T-helper 2 cell (primary cell): ENCODE data around the gene GFAP.

Experiments
- DNase-seq, 5 experiments: peaks; one replicate each; pipeline versions ENCODE4 v3.0.0 to v3.0.0-alpha.2; 2012 to 2022

The GFAP gene

DNA sequence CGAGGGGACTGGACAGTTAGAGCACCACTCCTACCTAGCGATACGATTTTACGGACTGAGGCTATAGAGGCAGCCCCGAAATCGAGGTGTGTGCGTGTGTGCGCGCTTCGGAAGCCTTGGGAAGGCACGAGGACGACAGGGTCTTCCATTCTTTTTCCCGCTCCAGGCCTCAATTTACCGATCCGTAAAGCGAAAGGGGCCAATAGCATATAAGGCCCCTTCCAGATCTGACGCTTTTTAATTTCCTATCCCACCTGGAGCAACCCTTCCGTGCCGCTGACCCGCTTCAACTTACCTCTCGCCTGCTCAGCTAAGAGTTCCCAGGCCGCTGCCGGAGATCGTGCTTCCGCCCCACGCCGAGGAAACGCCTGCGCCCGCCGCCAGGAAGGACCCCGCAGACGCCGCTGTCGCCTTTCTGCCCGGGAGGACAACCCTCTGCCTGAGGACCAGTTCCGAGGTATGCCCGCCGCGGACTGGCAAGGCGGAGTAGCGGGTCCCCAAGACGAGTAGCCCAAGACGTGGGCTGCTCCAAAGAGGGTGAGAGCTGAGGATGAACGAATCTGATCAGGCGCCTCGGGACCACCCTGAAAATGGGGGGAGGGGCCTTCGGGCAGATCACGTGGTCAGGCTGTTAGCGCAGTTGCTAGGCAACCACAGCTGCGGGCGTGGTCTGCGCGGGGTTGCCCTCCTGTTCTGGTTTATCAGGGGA, 16.1 kb downstream of the GFAP start, which contains the start of gene EFTUD2:
EFTUD2 (minus strand) TSS at position 372 of the 709 bp plus-strand sequence. CDS start 4,924 bp downstream, outside the sequence.
- DNase-seq = peak; percentile 81 to 95 (median 90)

- DNase-seq = peak in 1 of 5 experiments; percentile 58
Measured at GRCh38 chr17:44898768-44899073, 16.6 kb downstream of the GFAP start.

DNA sequence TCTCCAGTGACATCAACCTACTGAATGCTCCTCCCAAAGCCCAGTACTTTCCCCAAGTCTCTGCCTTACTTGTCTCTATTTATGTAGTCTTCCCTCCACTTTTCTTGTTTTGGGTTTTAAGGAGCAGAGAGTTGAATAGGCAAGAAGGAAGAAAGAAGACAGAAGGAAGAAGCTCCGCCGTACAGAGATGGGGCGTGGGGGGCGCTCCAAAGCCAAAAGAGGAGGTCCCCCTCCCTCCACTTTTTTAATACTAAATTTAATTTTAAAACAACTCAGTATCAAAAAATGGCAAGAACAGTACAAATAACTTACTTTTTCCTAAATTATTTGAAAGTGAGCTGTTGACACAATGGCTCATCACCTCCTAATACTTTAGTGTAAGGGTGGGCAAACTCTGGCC, 20.7 kb downstream of the GFAP start:
- no peak for DNase-seq

DNA sequence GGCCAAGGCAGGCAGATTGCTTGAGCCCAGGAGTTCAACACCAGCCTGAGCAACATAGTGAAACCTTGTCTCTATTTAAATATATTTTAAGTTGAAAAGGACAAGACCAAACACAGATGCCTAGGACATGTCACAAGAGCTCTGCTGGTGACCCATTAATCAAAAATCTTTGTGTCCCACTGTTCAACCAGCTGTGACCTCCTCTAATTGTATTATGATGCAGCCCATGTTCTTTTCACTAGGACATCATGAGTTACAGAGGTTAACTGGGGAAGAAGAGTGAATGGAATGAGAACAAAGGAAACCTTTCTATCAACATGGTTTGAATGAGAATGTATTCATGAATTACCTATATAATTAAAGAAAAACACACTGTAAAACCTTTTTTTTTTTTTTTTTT, 23.1 kb downstream of the GFAP start:
- DNase-seq = no peak

GRCh38 chr17:44889003-44889402, 26.3 kb downstream of the GFAP start:
- DNase-seq = no peak

DNA sequence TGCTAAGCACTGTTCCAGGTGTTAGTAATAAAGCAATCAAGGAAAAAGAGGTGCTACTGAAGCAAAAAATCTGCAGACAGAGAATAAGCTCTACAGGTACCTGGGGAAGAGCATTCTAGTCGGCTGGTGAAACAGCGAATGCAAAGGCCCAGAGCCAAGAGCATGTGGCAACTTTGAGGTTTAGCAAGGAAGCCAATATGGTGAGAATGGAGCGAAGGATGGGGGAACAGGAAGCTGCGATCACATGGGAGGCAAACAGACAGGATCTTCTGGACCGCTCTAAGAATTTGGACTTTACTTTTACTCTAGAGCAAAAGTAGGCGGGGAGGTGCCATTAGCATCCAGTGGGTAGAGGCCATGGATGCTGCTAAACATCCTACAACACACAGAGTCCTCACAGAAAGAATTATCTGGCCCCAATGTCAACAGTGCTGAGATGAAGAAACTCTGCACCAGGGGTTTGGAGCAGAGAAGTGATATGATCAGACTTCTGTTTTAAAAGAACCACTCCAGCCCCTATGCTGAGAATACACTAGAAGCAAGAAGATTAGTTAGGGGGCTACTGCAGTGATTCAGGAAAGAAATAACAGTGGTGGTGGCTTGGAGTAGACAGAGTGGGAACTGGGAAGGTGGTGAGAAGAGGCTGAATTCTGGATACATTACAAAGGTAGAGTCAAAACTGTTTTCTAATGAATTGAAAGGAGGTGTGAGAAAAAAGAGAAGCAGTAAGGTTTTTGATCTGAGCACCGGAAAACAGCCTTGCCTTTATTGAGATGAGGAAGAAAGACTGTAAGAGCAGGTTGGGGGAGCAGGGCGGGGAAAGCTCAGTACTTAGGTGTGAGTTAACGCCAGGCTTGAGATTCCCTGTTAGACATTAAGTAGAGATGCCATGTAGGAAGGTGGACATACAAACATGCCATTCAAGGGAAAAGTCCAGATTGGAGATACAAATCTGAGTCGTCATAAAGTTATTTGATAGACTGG, 27.0 kb downstream of the GFAP start:
- DNase-seq = peak in 2 of 5 experiments; percentile 21 to 34

- DNase-seq = no peak
Measured at GRCh38 chr17:44887016-44887415, 28.3 kb downstream of the GFAP start.

GRCh38 chr17:44884941-44885340, 30.4 kb downstream of the GFAP start:
- no peak for DNase-seq

DNA sequence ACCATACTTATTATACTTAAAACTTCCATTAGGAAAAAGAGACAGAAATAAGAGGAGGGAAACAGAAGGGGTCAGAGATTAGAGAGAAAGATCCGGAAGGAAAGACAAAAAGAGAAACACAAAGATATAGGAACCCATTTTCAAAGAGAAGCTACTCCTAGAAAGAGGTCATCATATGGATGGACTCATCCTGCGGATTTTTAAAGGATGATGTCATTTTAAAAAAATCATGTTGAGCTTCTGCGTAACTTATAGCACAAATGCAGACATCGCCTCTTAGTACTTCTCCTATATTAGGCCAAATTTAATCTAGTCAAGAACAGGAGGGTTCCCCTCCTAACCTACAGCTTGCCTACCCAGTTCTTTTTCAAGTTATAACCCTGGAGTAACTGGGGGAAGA, 34.2 kb downstream of the GFAP start:
- DNase-seq = no peak

- DNase-seq = no peak
Measured at GRCh38 chr17:44880062-44880461, 35.2 kb downstream of the GFAP start.

- no peak for DNase-seq
Measured at GRCh38 chr17:44879376-44879775, 35.9 kb downstream of the GFAP start.

DNA sequence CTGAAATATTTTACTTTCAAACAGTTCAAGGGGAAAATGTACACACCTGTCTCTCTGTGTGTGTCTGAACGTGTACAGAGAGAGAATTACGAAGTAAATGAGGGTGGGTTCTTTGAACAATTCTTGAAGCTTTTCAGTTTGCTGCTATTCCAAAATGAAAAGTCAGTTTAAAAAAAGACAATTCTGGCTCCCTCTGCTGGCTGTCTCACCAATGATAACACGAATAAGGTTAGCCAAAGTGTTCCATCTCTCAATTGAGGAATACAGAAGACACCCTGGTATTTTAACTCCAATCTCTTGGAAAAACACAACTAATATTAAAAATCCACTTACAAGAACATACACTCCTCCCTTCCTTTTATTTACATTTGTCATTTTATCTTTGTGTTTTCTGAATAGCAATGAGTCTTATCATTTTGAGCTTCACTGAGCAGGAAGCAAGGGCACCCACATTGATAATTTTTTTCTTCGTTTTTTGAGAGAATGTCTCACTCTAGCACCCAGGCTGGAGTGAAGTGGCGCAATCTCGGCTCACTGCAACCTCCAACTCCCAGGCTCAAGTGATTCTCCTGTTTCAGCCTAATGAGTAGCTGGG, 36.6 kb downstream of the GFAP start:
- peak in 1 of 5 experiments; percentile 16 for DNase-seq

DNA sequence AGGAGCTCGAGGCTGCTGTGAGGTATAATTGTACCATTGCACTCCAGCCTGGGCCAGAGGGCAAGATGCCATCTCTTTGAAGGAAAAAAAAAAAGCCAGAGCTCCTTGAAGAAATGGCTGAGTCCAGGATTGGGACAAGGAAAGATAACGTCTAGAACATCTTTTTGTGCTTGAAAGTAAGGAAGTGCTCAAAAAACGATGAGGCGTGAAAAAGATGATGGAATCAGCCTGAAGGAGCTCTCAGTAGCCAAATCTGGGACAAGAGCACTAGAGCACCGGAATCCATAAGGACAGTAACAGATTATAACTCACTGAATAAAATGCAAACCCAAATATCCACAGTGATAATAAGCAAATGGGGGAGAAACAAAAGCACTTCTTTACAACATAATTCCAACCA, 38.2 kb downstream of the GFAP start:
- no peak for DNase-seq

- no peak for DNase-seq
Measured at GRCh38 chr17:44875761-44876160, 39.5 kb downstream of the GFAP start.

GRCh38 chr17:44872131-44872768, 43.0 kb downstream of the GFAP start:
- no peak for DNase-seq

GRCh38 chr17:44871556-44871955, 43.7 kb downstream of the GFAP start:
- DNase-seq = no peak

GRCh38 chr17:44867841-44868240, 47.5 kb downstream of the GFAP start:
- DNase-seq = no peak

DNA sequence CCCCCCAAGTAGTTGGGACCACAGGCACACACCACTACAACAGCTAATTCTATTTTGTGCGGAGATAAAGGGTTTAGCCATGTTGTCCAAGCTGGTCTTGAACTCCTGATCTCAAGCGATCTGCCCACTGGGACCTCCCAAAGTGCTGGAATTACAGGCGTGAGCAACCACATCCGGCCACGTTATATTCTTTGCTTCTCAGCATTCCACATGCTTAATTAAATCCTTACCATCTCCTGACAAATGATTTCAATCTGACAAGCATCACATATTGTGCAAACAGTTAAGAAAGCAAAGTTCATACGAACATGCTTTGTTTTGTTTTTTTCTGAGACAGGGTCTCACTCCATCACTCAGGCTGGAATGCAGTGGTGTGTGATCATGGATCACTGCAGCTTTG, 49.4 kb downstream of the GFAP start:
- DNase-seq = no peak

- peak; percentile 25 to 73 (median 49) for DNase-seq
Measured at GRCh38 chr17:44865231-44865660, 50.1 kb downstream of the GFAP start.

GRCh38 chr17:44864831-44865230, 50.5 kb downstream of the GFAP start:
- no peak for DNase-seq

DNA sequence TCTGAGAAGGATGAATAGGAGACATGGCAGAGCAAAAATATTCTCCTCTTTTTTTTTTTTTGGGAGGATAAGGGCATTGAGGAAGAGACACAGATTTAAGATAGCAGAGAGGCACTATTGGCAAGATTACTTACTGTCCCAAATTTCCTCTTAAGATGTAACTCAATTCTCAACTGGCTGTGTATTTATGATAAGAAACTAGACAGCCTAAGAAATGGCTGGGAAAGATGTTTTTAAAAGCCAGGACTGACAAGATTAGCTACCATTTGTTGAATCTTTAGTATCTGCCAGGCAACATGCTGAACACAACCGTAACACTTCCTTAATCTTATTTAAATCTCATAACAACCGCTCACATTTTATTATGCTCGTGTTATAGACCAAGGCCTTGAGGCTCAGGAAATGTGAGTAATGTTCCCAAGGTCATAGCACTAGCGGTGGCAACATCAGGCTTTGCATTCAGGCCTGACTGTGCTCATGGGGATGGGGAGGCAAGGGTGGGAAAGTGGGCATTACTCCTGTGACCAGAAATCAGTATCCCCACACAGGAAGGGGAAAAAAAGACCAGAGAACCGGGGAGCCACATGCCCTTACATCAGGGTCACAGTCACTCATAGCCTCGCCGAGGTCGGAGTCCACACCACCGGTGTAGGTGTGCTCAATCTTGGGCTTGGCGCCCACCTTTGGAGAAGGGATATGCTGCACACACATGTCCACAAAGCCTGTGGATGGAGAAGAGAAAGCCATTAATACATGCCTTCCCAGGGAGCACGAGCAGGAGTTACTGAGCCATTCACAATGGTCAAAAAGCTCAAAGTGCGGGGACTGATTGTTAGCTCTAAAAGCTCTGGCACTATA, 52.0 kb downstream of the GFAP start:
- no peak for DNase-seq
